Measurements from ENCODE around the gene ELL3.

ELL3 gene

GRCh38 chr15:43723151-43723550, 53.6 kb downstream of the ELL3 start:
- DNase-seq (ENCODE audit: low read depth), result no peak

Data from fibroblast of gingiva (primary cell).